Activated naive CD4-positive, alpha-beta T cell treated with anti-CD3 and anti-CD28 coated beads, Interleukin-2, amount 10 ng/mL, durations not matched to agents 7 days and 5 days (primary cell): ENCODE results near the gene ZNF516.

Experiments used
- CTCF ChIA-PET: fragments of 350-600 bp; sonication (Branson Sonifier 250); formaldehyde crosslinking; loops from one replicate; lab custom pipeline; 2021; ENCODE audit warnings: antibody characterized with exemption; lab: Charles Lee
- DNase-seq: peaks from one replicate; pipeline ENCODE4 v3.0.0-alpha.2; 2020
- H3K27ac Mint-ChIP-seq: one replicate; pipeline ENCODE4 v1.8.0; 2021; ENCODE audit warnings: mild to moderate bottlenecking, moderate library complexity, mixed read lengths
- H3K27me3 Mint-ChIP-seq: one replicate; pipeline ENCODE4 v1.8.0; 2021; ENCODE audit warnings: mild to moderate bottlenecking, mixed read lengths
- H3K36me3 Mint-ChIP-seq: one replicate; pipeline ENCODE4 v1.8.0; 2021; ENCODE audit warnings: mixed read lengths
- H3K4me1 Mint-ChIP-seq: one replicate; pipeline ENCODE4 v1.8.0; 2021; ENCODE audit warnings: mixed read lengths
- H3K4me3 Mint-ChIP-seq: one replicate; pipeline ENCODE4 v1.8.0; 2021; ENCODE audit warnings: mild to moderate bottlenecking, moderate library complexity, mixed read lengths
- H3K9me3 Mint-ChIP-seq: one replicate; pipeline ENCODE4 v1.8.0; 2021; ENCODE audit warnings: mixed read lengths

ZNF516 gene

DNA sequence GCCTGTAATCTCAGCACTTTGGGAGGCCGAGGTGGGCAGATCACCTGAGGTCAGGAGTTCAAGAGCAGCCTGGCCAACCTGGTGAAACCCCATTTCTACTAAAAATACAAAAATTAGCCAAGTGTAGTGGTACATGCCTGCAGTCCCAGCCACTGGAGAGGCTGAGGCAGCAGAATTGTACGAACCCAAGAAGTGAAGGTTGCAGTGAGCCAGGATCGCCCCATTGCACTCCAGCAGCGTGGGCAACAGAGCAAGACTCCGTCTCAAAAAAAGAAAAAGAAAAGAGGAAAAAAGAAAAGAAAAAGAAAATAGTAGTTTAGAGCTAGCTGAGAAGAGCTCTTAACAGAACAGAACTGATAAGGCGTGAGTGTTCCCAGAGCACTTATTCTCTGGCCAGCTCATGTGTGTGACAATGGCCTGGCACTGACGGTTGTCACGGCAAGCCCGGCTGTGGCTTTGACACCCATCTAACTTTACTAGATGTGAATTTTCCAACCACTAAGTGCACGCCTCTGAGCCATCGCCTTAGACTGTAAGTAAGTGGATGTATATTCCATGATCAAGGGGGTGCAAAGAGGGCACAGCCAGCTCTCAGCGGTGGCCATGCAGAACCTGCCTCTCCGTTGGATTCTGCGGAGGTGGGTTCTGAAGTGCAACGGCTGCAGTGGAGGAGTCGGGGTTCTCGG is 80.0 kb downstream of the ZNF516 start:
- H3K4me1 Mint-ChIP-seq = peaks cover 4% of the 10 kb centered on the region
- DNase-seq = no peak
- no peaks in the 10 kb centered on the region for H3K36me3 Mint-ChIP-seq
- no peak overlapping the region for H3K27ac Mint-ChIP-seq
- H3K4me3 Mint-ChIP-seq = no peak overlapping the region
- peaks cover 5% of the 10 kb centered on the region for H3K9me3 Mint-ChIP-seq
- H3K27me3 Mint-ChIP-seq = peaks cover 15% of the 10 kb centered on the region
- CTCF ChIA-PET = no interaction called here

DNA sequence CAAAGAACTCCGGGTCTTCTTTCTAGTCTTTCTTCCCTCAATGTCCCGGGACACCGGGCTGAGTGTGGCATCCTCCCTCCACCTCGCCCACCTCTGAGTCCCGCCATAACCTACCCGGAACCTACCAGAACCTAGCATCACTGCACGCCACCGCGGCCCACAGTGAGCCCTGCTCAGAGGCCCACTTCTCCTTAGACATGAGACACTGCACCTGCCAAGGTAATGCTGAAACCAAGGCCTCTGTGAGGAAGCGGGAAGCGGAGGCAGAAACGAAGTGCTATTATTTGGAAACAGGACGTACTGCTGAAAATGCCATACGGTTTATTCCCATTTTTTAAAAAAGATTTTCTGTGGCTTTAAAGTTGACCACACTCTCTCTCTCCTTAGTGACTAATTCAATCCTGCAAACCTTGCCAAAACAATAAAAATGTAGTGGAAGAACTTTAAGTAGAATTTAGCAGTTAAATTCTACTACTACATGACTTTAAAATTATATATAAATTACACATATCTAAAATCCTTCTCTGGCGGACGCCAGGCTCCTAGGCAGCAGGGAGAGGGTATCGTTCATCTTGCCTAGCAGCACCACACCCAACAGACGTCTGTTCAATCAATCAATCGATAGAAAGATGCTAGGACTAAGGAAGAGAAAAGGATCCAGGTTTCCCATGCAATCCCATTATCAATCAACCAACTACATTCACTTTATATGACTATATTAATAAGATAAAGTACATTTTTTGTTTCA is 82.0 kb downstream of the ZNF516 start:
- Mint-ChIP-seq H3K4me3 (no peak overlapping the region), H3K4me1 (peaks cover 6% of the 10 kb centered on the region), H3K9me3 (peaks cover 1% of the 10 kb centered on the region), H3K27ac (no peak overlapping the region), H3K27me3 (peaks cover 15% of the 10 kb centered on the region), H3K36me3 (no peaks in the 10 kb centered on the region)
- CTCF ChIA-PET = no interaction called here
- DNase-seq = no peak

DNA sequence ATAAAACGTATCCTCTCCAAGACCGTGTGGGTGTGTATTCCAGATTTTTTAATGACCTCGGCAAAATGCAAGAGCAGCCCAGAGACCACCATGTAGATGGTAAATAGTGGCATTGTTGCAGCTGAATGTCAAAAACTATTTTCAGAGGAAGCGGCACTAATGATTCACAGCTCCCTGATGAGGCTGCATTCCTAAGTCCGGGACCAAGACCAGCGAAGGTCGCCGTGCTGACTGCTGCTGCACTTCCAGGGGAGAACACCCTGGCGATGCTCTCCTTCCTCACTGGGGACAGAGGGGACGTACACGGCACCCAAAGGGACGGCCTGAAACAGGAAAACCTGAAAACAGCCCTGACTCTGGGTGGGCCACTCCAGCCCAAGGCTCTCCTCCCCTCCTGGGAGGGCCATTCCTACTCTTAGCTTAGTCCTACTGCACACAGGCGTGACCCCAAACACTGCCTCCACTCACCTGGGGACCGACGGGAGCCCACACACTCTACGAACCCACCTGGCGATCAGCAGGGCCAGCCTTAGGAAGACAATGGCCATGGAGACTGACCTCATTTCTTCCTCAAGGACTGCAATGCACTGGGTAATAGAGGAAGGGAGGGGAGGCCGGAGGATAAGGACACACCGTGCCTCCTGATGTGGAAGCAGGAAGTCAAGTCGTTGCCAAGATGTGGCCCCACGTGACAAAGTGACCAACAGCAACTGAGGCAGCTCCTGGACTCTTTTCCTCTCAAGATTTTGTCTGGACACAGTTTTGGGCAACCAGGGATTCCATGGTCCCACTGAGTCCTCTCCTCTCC is 82.8 kb downstream of the ZNF516 start:
- H3K9me3 Mint-ChIP-seq = no peaks in the 10 kb centered on the region
- H3K4me3 Mint-ChIP-seq = no peak overlapping the region
- CTCF ChIA-PET = no interaction called here
- H3K4me1 Mint-ChIP-seq = peaks cover 6% of the 10 kb centered on the region
- peak; percentile 12 for DNase-seq
- peaks cover 15% of the 10 kb centered on the region for H3K27me3 Mint-ChIP-seq
- H3K36me3 Mint-ChIP-seq = no peaks in the 10 kb centered on the region
- H3K27ac Mint-ChIP-seq = no peak overlapping the region

DNA sequence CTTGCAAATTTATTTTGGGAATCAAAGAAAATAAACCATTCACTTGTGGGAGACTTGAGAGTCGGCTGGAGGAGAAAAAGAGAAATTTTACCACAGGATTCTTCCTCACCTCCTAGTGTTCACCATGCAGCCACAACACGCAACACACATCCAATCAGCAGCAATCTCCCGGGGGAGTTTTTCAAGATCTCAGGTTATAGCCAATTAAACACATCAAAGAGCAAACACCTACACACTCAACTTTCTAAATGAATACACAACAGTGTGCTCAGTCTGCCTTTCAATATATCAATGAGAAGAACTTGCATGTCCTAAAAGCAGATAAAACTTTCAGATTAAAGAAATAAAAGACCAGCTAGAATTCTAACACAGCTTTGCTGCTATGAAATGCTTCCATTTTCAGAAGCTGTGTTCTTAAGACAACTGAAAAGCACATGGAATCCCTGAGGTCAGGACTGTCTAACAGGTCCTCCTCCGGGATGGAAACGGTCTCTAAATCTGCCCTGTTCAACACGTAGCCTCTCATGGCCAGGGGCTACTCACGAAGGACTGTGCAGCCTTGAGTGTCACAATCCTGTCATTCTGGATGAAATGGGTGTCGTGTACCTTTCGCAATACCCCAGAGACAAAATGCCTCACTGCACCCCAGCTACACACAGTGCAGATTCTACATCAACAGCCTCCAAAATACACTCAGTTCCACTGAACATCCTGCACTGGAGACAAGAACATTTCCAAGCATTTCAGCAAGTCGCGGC is 84.2 kb downstream of the ZNF516 start:
- Mint-ChIP-seq H3K27me3 (peaks cover 11% of the 10 kb centered on the region), H3K4me1 (peaks cover 6% of the 10 kb centered on the region), H3K27ac (no peak overlapping the region), H3K36me3 (no peaks in the 10 kb centered on the region), H3K9me3 (no peaks in the 10 kb centered on the region), H3K4me3 (no peak overlapping the region)
- DNase-seq = no peak
- CTCF ChIA-PET = no interaction called here

DNA sequence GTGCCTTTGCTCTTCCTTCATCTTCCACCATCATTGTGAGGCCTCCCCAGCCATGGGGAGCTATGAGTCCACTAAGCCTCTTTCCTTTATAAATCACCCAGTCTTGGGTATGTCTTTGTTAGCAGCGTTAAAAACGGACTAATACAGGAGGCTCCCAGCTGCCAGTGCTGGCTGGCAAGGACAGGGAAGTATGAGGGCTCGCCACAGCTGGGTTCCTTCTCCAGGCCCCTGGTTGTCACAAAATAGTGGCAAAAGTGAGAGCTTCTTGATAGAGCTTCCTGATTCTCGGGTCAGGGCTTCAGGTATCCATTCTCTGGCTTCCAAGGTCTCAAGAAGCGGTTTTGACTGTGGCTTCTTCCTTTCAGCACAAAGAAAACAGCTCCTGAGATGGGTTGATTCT is 85.0 kb downstream of the ZNF516 start:
- Mint-ChIP-seq H3K27ac (no peak overlapping the region), H3K4me3 (no peak overlapping the region), H3K4me1 (peaks cover 6% of the 10 kb centered on the region)

DNA sequence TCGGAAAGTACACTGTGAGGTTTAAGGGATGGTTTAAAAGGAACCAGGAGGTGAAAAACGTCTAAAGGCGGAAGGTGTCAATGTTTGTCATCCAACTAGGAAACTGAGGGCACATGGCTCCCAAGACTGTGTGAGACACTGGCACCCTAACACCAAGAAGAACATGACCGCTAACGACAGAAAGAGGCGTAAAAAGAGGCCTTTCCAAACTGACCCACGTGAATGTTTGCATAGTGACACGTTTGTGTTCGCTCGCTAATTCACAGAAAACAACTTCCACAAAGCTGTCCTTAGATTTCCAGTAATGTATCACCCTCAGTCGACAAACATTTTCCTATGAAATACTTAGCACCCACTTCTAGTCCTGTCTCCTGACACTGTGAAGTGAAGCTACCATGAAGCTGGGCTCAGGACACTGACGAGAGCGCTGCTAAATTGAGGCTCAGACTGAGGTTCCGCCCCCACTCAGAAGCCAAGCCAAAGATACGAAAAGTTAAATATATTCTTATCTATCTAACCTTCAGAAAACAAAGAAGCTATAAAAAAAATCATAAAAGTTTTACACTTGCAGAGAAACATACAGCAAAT is 86.5 kb downstream of the ZNF516 start:
- Mint-ChIP-seq H3K27me3 (peaks cover 11% of the 10 kb centered on the region), H3K9me3 (no peaks in the 10 kb centered on the region), H3K27ac (no peak overlapping the region), H3K4me3 (no peak overlapping the region), H3K36me3 (no peaks in the 10 kb centered on the region), H3K4me1 (peaks cover 6% of the 10 kb centered on the region)
- no peak for DNase-seq
- CTCF ChIA-PET = interaction anchor here (1.6 kb wide), 1 partner anchor 9 kb away, joined by 4 read pairs; no protein-coding TSS in a partner anchor

More for the DNA sequence above, 85.0 kb downstream of the ZNF516 start:
- CTCF ChIA-PET = no interaction called here
- no peaks in the 10 kb centered on the region for H3K36me3 Mint-ChIP-seq
- H3K9me3 Mint-ChIP-seq = no peaks in the 10 kb centered on the region
- peaks cover 11% of the 10 kb centered on the region for H3K27me3 Mint-ChIP-seq
- DNase-seq = no peak

DNA sequence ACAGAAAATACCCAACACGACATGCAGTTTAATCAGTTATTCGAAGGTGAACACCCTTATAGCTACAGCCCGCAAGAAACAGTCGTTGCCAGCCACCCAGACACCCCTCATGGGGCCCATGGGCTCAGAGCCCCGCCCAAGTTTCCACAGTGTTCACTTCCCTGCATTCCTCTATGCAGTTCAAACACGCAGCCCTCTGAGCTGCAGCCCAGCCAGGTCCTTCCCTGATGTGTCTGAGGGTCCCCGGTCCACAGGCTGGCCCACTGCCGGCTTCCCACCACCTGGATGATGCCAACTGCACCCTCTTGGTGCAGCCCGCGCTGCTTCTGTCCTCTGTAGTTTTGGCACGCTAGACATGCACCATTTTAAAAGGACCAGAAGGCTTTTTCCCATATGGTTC is 87.4 kb downstream of the ZNF516 start:
- CTCF ChIA-PET = interaction anchor here (1.6 kb wide), 1 partner anchor 9 kb away, joined by 4 read pairs; no protein-coding TSS in a partner anchor
- no peaks in the 10 kb centered on the region for H3K36me3 Mint-ChIP-seq
- peaks cover 6% of the 10 kb centered on the region for H3K4me1 Mint-ChIP-seq
- H3K4me3 Mint-ChIP-seq = no peak overlapping the region
- peaks cover 8% of the 10 kb centered on the region for H3K27me3 Mint-ChIP-seq
- no peak overlapping the region for H3K27ac Mint-ChIP-seq
- DNase-seq = no peak
- H3K9me3 Mint-ChIP-seq = no peaks in the 10 kb centered on the region

DNA sequence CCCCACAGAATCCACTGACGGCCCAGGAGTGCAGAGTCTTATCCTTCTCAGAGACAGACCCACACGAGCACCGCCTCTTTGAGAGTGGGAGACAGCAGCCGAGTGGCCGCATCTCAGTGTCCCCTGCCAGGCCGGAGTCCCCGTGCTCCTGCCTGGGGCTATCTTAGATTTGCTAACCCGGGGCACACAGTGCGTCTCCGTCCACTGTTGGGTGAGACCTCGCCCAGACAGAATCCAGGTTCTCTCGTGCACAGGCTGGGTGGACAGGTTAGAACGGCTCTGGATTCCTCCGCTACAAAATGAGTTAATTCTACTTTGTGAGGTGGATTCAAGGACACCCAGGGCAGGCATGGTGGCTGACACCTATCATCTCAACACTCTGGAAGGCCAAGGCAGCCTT is 88.3 kb downstream of the ZNF516 start:
- Mint-ChIP-seq H3K4me3 (no peak overlapping the region), H3K4me1 (peaks cover 6% of the 10 kb centered on the region), H3K27me3 (peaks cover 3% of the 10 kb centered on the region), H3K36me3 (no peaks in the 10 kb centered on the region), H3K27ac (no peak overlapping the region), H3K9me3 (no peaks in the 10 kb centered on the region)
- CTCF ChIA-PET = no interaction called here
- no peak for DNase-seq

DNA sequence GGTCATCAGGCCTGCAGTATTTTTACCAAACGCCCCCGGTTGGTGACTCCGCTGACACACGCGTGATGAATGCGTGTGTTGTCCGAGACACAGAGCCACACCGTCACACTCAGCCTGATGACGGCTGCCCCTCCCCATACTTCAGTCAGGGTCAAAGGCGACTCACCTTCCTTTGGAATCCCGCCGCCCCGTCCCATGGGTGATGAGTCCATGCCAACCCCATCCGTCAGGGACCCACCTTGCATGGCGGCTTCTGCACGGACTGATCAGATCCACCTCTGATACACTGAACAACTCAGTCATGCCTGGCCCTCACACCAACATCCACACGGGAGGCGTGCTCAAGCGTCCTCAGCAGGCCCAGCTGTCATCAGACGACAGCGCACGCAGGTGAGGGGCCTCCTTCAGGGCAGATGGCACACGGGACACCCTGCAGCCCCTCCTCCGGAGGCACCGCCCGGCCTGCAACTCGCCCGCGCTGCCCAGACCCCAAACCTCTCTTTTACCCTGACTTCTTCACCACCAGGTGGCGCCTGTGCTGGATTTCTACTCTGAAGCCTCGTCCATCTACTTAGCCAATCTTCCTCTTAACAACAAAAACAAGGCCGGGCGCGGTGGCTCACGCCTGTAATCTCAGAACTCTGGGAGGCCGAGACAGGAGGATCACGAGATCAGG is 89.2 kb downstream of the ZNF516 start:
- Mint-ChIP-seq H3K4me3 (no peak overlapping the region), H3K27ac (no peak overlapping the region), H3K27me3 (peaks cover 3% of the 10 kb centered on the region), H3K36me3 (no peaks in the 10 kb centered on the region), H3K4me1 (peaks cover 6% of the 10 kb centered on the region), H3K9me3 (no peaks in the 10 kb centered on the region)
- CTCF ChIA-PET = no interaction called here
- no peak for DNase-seq

DNA sequence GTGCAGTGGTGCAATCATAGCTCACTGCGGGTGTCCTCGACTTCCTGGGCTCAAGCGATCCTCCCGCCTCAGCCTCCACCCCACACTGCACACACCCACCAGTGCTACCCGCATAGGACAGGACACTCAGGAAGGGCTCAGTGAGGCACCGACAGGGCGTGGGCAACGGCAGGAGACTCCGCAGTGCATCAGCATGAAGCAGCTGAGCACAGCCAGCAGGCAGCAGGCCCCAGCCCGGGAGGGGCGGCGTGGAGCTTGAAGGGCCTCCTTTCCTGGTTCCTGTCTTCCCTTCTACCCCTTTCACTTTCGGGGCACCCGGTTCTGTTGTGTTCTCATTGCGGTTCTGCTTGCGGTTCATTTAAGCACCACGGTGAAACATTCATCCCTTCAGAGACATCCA is 89.8 kb downstream of the ZNF516 start:
- Mint-ChIP-seq H3K27me3 (peaks cover 2% of the 10 kb centered on the region), H3K4me3 (no peak overlapping the region), H3K9me3 (no peaks in the 10 kb centered on the region), H3K4me1 (peaks cover 2% of the 10 kb centered on the region), H3K36me3 (no peaks in the 10 kb centered on the region), H3K27ac (no peak overlapping the region)
- CTCF ChIA-PET = no interaction called here
- DNase-seq = no peak

DNA sequence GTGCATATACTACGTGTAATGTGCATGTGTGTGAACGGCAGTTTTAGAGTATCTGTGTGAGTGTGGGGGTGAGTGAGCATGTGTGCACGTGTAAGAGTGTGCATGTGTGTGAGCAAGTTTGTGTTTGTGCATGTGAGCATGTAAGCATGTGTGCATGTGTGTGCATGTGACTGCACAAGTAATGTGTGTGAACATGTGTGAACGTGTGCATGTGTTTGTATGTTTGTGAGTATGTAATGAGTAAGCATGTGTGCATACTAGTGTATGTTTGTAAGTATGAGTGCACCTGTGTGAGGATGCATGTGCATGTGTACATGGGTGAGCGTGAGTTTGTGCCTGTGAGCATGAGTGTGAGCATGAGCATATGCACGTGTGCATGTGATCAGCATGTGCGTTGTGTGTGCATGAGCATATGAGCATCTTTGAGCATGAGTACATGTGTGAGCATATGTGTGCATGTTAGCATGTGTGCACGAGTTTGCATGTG is 90.7 kb downstream of the ZNF516 start:
- H3K36me3 Mint-ChIP-seq = no peaks in the 10 kb centered on the region
- DNase-seq = no peak
- no peak overlapping the region for H3K4me3 Mint-ChIP-seq
- CTCF ChIA-PET = no interaction called here
- no peak overlapping the region for H3K27ac Mint-ChIP-seq
- no peaks in the 10 kb centered on the region for H3K4me1 Mint-ChIP-seq
- H3K9me3 Mint-ChIP-seq = no peaks in the 10 kb centered on the region
- H3K27me3 Mint-ChIP-seq = no peaks in the 10 kb centered on the region

DNA sequence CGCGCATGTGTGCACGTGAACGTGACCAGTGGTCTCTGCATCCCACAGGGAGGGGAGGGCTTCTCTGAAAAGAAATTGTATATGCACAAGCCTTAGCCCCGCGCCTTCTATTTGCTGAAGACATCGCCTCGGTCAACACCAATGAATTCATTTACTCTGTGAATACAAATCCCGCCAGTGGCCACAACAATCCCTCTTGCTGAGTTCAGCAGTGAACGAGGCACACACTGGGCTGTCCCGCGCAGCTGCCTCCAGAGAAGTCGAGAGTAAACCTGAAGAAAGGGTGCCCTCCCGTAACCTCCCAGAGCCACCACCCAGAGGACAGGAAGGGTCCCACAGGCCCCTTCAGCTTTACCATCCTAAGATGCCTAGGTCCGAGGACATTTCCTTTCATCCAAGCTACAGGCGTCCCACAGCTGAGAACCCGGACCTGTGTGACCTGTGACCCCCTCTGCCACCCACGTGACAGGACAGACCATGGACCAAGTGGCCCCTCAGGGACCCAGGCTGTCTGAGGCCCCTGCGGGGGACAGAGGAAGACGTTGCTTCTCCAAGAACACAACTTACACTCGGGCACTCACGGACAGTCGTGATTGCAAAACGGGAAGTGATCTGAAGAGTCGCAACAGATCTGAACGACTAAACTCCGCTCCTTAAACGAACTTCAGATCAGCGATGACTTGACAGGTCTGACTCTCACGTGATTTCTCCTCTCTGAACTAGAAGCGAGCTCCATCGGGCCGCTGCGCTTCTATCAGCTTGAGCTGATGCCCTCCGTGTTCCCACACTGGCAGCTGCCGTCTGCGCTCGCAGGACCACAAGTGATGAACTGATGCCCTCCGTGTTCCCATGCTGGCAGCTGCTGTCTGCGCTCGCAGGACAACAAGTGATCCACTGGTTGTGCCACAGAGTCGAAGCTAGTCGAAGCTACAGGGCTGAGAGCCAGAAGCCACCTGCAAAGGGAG is 92.7 kb downstream of the ZNF516 start:
- DNase-seq = no peak
- H3K4me1 Mint-ChIP-seq = peaks cover 4% of the 10 kb centered on the region
- H3K9me3 Mint-ChIP-seq = no peaks in the 10 kb centered on the region
- H3K27ac Mint-ChIP-seq = no peak overlapping the region
- CTCF ChIA-PET = interaction anchor here (8.2 kb wide), 1 partner anchor 308 kb away, joined by 83 read pairs; no protein-coding TSS in a partner anchor
- H3K4me3 Mint-ChIP-seq = no peak overlapping the region
- peaks cover 7% of the 10 kb centered on the region for H3K27me3 Mint-ChIP-seq
- H3K36me3 Mint-ChIP-seq = no peaks in the 10 kb centered on the region
